HEK293T (cell line): Measurements from ENCODE around the gene SMURF1.
"Not testable (repeated sequence)": the region's sequence is repeated elsewhere in the genome, so short reads cannot be mapped to it uniquely, and the experiment has no call there.

Experiments used
- CTCF ChIA-PET: fragments of 350-600 bp; formaldehyde crosslinking; extraction: SDS; loops from one replicate; lab custom pipeline; 2021; ENCODE audit warnings: antibody characterized with exemption, inconsistent platforms; lab: Yijun Ruan, JAX
- POLR2A ChIA-PET: fragments of 350-600 bp; formaldehyde crosslinking; extraction: SDS; loops from one replicate; lab custom pipeline; 2020; ENCODE audit warnings: antibody characterized with exemption, inconsistent platforms; lab: Yijun Ruan, JAX
- DNase-seq: peaks from one replicate; pipeline ENCODE4 v3.0.0; 2012; ENCODE audit warnings: mixed read lengths; ENCODE audit errors: extremely low spot score
- ARNT ChIP-seq: fragments of 450-650 bp; IDR thresholded peaks from 2 replicates; pipeline ENCODE4 v1.6.1; 2017; ENCODE audit warnings: mild to moderate bottlenecking
- BHLHE40 ChIP-seq: fragments of 450-650 bp; IDR thresholded peaks from 2 replicates; pipeline ENCODE4 v1.6.1; 2016; ENCODE audit warnings: mild to moderate bottlenecking, moderate library complexity, borderline replicate concordance
- CTBP1 ChIP-seq: fragments of 450-650 bp; IDR thresholded peaks from 2 replicates; pipeline ENCODE4 v1.6.1; 2016; ENCODE audit warnings: borderline replicate concordance
- ELF4 ChIP-seq: fragments of 450-650 bp; IDR thresholded peaks from 2 replicates; pipeline ENCODE4 v1.6.1; 2017; ENCODE audit warnings: antibody characterized with exemption
- FOXA1 ChIP-seq: fragments of 450-650 bp; IDR thresholded peaks from 2 replicates; pipeline ENCODE4 v1.6.1; 2016; ENCODE audit warnings: mild to moderate bottlenecking
- FOXK2 ChIP-seq: fragments of 450-650 bp; IDR thresholded peaks from 2 replicates; pipeline ENCODE4 v1.6.1; 2016; ENCODE audit warnings: mild to moderate bottlenecking
- FOXM1 ChIP-seq: fragments of 450-650 bp; IDR thresholded peaks from 2 replicates; pipeline ENCODE4 v1.6.1; 2017; ENCODE audit warnings: mild to moderate bottlenecking, borderline replicate concordance
- HDGF ChIP-seq: fragments of 450-650 bp; IDR thresholded peaks from 2 replicates; pipeline ENCODE4 v1.6.1; 2017; ENCODE audit warnings: antibody characterized with exemption, borderline replicate concordance
- L3MBTL2 ChIP-seq: fragments of 450-650 bp; conservative IDR thresholded peaks from 2 replicates; pipeline ENCODE4 v1.6.1; 2016; ENCODE audit warnings: mild to moderate bottlenecking
- LEF1 ChIP-seq: fragments of 450-650 bp; IDR thresholded peaks from 2 replicates; pipeline ENCODE4 v1.6.1; 2017; ENCODE audit warnings: mild to moderate bottlenecking, borderline replicate concordance
- NFRKB ChIP-seq: fragments of 450-650 bp; IDR thresholded peaks from 2 replicates; pipeline ENCODE4 v1.6.1; 2016; ENCODE audit warnings: mild to moderate bottlenecking, moderate library complexity
- SP1 ChIP-seq: fragments of 450-650 bp; IDR thresholded peaks from 2 replicates; pipeline ENCODE4 v1.6.1; 2017
- SUZ12 ChIP-seq: fragments of 450-650 bp; IDR thresholded peaks from 2 replicates; pipeline ENCODE4 v1.6.1; 2016; ENCODE audit warnings: mild to moderate bottlenecking
- TARDBP ChIP-seq: fragments of 450-650 bp; IDR thresholded peaks from 2 replicates; pipeline ENCODE4 v1.6.1; 2016
- ZNF384 ChIP-seq: fragments of 450-650 bp; IDR thresholded peaks from 2 replicates; pipeline ENCODE4 v1.6.1; 2016
- TF ChIP-seq, protein P1 (sequence below): fragments of 450-650 bp; IDR thresholded peaks from 2 replicates; pipeline ENCODE4 v1.6.1; 2016

The SMURF1 gene

GRCh38 chr7:99109108-99110051 is 34.5 kb downstream of the SMURF1 start:
- ChIA-PET CTCF (no interaction called here), POLR2A (interaction anchor here (1.2 kb wide), 1 partner anchor 10 kb away, joined by 3 read pairs; no protein-coding TSS in a partner anchor)
- DNase-seq = no peak
- TF ChIP-seq NFRKB (no peak), HDGF (no peak), SUZ12 (no peak), ELF4 (no peak), CTBP1 (no peak), LEF1 (no peak), BHLHE40 (no peak), ARNT (no peak), TARDBP (no peak), FOXM1 (no peak), FOXA1 (no peak), SP1 (no peak), L3MBTL2 (no peak), FOXK2 (no peak), ZNF384 (no peak)
- TF ChIP-seq, protein P1, sequence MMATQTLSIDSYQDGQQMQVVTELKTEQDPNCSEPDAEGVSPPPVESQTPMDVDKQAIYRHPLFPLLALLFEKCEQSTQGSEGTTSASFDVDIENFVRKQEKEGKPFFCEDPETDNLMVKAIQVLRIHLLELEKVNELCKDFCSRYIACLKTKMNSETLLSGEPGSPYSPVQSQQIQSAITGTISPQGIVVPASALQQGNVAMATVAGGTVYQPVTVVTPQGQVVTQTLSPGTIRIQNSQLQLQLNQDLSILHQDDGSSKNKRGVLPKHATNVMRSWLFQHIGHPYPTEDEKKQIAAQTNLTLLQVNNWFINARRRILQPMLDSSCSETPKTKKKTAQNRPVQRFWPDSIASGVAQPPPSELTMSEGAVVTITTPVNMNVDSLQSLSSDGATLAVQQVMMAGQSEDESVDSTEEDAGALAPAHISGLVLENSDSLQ = no peak

- POLR2A ChIA-PET = interaction anchor here (1.2 kb wide), 1 partner anchor 10 kb away, joined by 3 read pairs; no protein-coding TSS in a partner anchor
- TF ChIP-seq NFRKB = no peak
- TF ChIP-seq ELF4 = no peak
- TF ChIP-seq TARDBP = no peak
- TF ChIP-seq SUZ12 = no peak
- no peak for TF ChIP-seq FOXM1
- no peak for TF ChIP-seq CTBP1
- CTCF ChIA-PET = no interaction called here
- no peak for DNase-seq
Measured at GRCh38 chr7:99108613-99109012, 35.3 kb downstream of the SMURF1 start.

DNA sequence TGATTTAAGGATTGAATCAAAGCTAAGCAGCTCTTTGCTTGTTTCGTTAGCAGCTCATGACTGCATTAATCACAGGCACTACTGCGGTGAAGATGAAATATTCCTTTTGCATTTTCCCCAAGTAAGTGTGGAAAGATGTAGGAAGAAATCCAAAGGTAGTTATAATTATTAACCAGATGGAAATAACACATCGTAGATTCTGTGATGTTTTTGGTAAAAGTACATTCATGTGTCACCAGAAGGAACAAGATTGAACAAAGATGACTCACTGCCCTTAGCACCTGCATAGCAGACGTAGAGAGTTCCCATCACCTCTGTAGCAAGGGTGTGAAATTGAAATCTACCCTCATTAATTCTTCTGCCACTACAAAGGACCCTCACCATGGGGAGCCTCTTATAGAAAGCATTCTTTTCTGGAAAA is 37.1 kb downstream of the SMURF1 start:
- POLR2A ChIA-PET = interaction anchor here (0.7 kb wide), 1 partner anchor 8 kb away, joined by 3 read pairs; no protein-coding TSS in a partner anchor
- no peak for DNase-seq
- no peak for TF ChIP-seq FOXK2
- no peak for TF ChIP-seq LEF1
- no peak for TF ChIP-seq ELF4
- no peak for TF ChIP-seq L3MBTL2
- TF ChIP-seq FOXM1 = no peak
- TF ChIP-seq NFRKB = no peak
- TF ChIP-seq SP1 = no peak
- CTCF ChIA-PET = no interaction called here

- TF ChIP-seq SP1 = no peak
- no peak for TF ChIP-seq LEF1
- TF ChIP-seq FOXA1 = no peak
- TF ChIP-seq TARDBP = no peak
- no peak for TF ChIP-seq HDGF
- TF ChIP-seq, protein P1 = no peak
- TF ChIP-seq BHLHE40 = no peak
- no peak for TF ChIP-seq L3MBTL2
- DNase-seq = no peak
- ChIA-PET POLR2A (no interaction called here), CTCF (no interaction called here)
Measured at GRCh38 chr7:99106411-99106810, 37.5 kb downstream of the SMURF1 start.

GRCh38 chr7:99105756-99106155 is 38.2 kb downstream of the SMURF1 start:
- DNase-seq = no peak
- POLR2A ChIA-PET = no interaction called here
- CTCF ChIA-PET = no interaction called here
- no peak for TF ChIP-seq LEF1
- no peak for TF ChIP-seq ARNT
- TF ChIP-seq L3MBTL2 = no peak
- TF ChIP-seq, protein P1 = no peak
- no peak for TF ChIP-seq FOXM1
- no peak for TF ChIP-seq ZNF384
- no peak for TF ChIP-seq TARDBP
- TF ChIP-seq FOXA1 = no peak
- TF ChIP-seq NFRKB = no peak
- TF ChIP-seq SUZ12 = no peak
- TF ChIP-seq CTBP1 = no peak
- no peak for TF ChIP-seq BHLHE40
- TF ChIP-seq HDGF = no peak
- no peak for TF ChIP-seq ELF4
- TF ChIP-seq SP1 = no peak
- TF ChIP-seq FOXK2 = no peak

GRCh38 chr7:99104631-99105030 is 39.3 kb downstream of the SMURF1 start:
- TF ChIP-seq FOXM1 = no peak
- no peak for TF ChIP-seq ZNF384
- no peak for TF ChIP-seq LEF1
- TF ChIP-seq HDGF = no peak
- TF ChIP-seq FOXK2 = no peak
- no peak for TF ChIP-seq SUZ12
- no peak for TF ChIP-seq CTBP1
- no peak for TF ChIP-seq TARDBP
- no peak for TF ChIP-seq ELF4
- TF ChIP-seq NFRKB = no peak
- no peak for TF ChIP-seq SP1
- CTCF ChIA-PET = no interaction called here
- no peak for DNase-seq
- POLR2A ChIA-PET = no interaction called here

DNA sequence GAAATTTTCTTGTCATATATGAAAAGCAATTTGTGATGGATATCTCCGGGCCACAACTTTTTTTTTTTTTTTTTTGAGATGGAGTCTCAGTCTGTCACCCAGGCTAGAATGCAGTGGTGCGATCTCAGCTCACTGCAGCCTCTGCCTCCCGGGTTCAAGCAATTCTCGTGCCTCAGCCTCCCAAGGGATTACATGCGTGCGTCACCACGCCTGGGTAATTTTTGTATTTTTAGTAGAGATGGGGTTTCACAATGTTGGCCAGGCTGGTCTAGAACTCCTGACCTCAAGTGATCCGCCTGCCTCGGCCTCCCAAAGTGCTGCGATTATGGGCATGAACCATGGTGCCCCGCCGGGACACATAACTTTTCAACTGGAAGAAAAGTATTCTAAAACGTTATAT is 40.1 kb downstream of the SMURF1 start:
- CTCF ChIA-PET, DNase-seq, POLR2A ChIA-PET: not testable (repeated sequence)
